Kidney epithelial cell (primary cell): ENCODE data around the gene GUK1. TPM values are rescaled to one million over a fixed set of nuclear protein-coding genes. Genes with fewer than 3 reads are reported as not detected.
"Not testable (repeated sequence)": the region's sequence is repeated elsewhere in the genome, so short reads cannot be mapped to it uniquely, and the experiment has no call there.

Experiments
- DNase-seq: peaks from one replicate; pipeline ENCODE4 v3.0.0-alpha.2; 2010; ENCODE audit warnings: low read depth
- H3K27me3 ChIP-seq: 2 replicates; pipeline ENCODE4 v1.6.0; 2011; ENCODE audit warnings: low read length; ENCODE audit not compliant: control insufficient read depth, insufficient read depth
- H3K36me3 ChIP-seq: 2 replicates; pipeline ENCODE4 v1.5.1; 2011; ENCODE audit warnings: low read length; ENCODE audit not compliant: control insufficient read depth, insufficient read depth
- H3K4me3 ChIP-seq: 2 replicates; pipeline ENCODE4 v1.5.1; 2011; ENCODE audit warnings: low read depth, mild to moderate bottlenecking, control low read depth, low read length
- CTCF ChIP-seq: IDR thresholded peaks from 2 replicates; pipeline ENCODE4 v1.5.1; 2011; ENCODE audit warnings: mild to moderate bottlenecking, moderate library complexity, low read length, control low read depth, inconsistent platforms; ENCODE audit not compliant: insufficient read depth, poor library complexity, severe bottlenecking
- total RNA-seq: library from RNA; depleted of rRNA; stranded (reverse); fragments of >200 nt; gene quantifications from 2 replicates; pipeline ENCODE4 v1.2.3, GENCODE V29; 2015

The GUK1 gene
- total RNA-seq, 1 donor from 2014 or later, result 302 TPM

- no peak for TF ChIP-seq CTCF
- no peak for DNase-seq
- Histone ChIP-seq H3K4me3 (no peak overlapping the region), H3K36me3 (no peaks in the 10 kb centered on the region), H3K27me3 (no peaks in the 10 kb centered on the region)
Measured at GRCh38 chr1:228168563-228169270, 28.6 kb downstream of the GUK1 start.

DNA sequence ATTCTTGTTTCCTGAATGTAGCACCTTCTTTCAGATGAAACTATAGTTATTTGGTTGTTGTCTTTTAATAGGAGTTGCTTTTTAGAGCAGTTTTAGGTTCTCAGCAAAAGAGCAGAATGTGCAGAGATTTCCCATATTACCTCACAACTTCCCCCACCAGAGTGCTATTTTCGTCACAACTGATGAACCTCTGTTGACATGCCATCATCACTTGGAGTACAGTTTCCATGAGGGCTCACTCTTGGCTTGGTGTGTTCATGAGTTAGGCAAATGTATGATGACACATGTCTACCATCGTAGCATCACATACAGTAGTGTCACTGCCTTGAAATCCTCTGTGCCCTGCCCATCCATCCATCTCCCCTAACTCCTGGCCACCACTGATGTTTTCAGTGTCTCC lies 29.3 kb downstream of the GUK1 start:
- H3K27me3 ChIP-seq, result no peaks in the 10 kb centered on the region
- no peak for TF ChIP-seq CTCF
- no peaks in the 10 kb centered on the region for H3K36me3 ChIP-seq
- no peak overlapping the region for H3K4me3 ChIP-seq
- DNase-seq, result no peak

DNA sequence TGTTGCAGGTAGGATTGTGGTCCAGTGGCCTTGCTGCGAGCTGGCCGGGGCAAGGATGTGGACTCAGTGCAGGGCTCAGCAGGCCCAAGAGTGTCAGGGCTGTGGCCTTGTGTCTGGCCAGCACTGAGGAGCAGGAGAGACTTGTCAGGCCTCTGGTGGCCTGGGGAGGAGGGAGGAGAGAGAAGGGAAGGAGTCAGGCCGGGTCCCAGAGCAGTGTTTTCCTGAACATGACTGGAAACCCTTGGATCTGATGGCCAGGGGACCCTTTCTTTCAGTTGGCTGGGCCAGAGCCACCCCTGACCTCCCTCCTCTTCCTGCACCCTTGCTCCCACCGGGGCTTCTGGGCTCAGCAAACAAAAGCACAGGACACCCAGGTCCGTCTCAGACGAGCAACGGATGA lies 30.6 kb downstream of the GUK1 start:
- Histone ChIP-seq H3K27me3 (no peaks in the 10 kb centered on the region), H3K4me3 (no peak overlapping the region), H3K36me3 (no peaks in the 10 kb centered on the region)
- DNase-seq, result no peak
- TF ChIP-seq CTCF, result no peak

- no peaks in the 10 kb centered on the region for H3K36me3 ChIP-seq
- no peak overlapping the region for H3K4me3 ChIP-seq
- no peak for TF ChIP-seq CTCF
- no peak for DNase-seq
- no peaks in the 10 kb centered on the region for H3K27me3 ChIP-seq
Measured at GRCh38 chr1:228171221-228171891, 31.3 kb downstream of the GUK1 start.

- Histone ChIP-seq H3K4me3 (no peak overlapping the region), H3K27me3 (no peaks in the 10 kb centered on the region), H3K36me3 (no peaks in the 10 kb centered on the region)
- DNase-seq, result no peak
- no peak for TF ChIP-seq CTCF
Measured at GRCh38 chr1:228172591-228173527, 32.8 kb downstream of the GUK1 start.

DNA sequence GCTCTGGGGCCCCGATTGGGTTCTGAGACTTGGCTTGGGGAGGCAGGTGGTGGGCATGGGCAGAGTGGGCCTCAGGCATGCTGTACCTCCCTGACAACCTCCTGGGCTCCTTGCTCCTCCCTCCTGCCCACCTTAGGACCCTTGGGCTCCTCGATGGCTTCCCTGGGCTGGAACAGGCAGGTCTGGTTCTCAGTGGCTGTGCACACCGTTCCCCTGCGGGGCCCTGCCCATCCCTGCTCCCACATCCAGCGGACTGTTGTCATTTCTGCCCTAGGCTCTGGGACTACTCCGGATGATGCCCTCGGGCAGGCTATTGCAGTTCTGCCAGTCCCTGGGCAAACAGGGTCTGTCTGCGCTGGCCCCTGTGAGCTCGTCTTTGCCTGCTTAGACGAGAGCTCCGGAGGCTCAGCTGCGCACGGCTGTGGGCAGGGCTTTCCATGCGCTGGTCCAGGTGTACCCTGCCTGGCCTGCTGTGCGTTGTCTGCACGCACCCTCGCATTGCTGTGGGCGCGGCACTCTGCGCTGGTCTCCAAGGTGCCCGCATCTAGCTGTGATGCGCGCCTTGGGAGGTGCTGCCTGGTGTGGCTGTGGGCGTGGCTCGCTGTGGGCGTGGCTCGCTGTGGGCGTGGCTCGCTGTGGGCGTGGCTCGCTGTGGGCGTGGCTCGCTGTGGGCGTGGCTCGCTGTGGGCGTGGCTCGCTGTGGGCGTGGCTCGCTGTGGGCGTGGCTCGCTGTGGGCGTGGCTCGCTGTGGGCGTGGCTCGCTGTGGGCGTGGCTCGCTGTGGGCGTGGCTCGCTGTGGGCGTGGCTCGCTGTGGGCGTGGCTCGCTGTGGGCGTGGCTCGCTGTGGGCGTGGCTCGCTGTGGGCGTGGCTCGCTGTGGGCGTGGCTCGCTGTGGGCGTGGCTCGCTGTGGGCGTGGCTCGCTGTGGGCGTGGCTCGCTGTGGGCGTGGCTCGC lies 33.7 kb downstream of the GUK1 start:
- DNase-seq, H3K36me3 ChIP-seq, H3K4me3 ChIP-seq, H3K27me3 ChIP-seq: not testable (repeated sequence)
